Adipose tissue (tissue), 3 donors: ENCODE data around the gene PTPRE. TPM values are rescaled to one million over a fixed set of nuclear protein-coding genes. Genes with fewer than 3 reads are reported as not detected.

Experiments used
- H3K27ac ChIP-seq: one replicate; pipeline ENCODE4 v1.5.1; 2013; ENCODE audit warnings: low read depth, low read length
- WGBS, 3 donors: extraction: QIAGEN DNeasy Blood & Tissue Kit; methylation state at CpG; one replicate each; pipeline ENCODE4 v1.1.7; 2013; 5-methylcytosine and 5-hydroxymethylcytosine counted together
- polyA plus RNA-seq, 3 donors: library from polyadenylated mRNA; stranded (reverse); fragments of 200-250 nt; gene quantifications; one replicate each; pipeline ENCODE4 v1.2.3, GENCODE V29; 2013
- donor health status: healthy with polysubstance abuse.
- donor health status: Bipolar disorder and iron deficiency.
- donor health status: healthy.

Gene PTPRE
- polyA plus RNA-seq, 3 donors: 1.4 to 16.9 (median 10.8) TPM

DNA sequence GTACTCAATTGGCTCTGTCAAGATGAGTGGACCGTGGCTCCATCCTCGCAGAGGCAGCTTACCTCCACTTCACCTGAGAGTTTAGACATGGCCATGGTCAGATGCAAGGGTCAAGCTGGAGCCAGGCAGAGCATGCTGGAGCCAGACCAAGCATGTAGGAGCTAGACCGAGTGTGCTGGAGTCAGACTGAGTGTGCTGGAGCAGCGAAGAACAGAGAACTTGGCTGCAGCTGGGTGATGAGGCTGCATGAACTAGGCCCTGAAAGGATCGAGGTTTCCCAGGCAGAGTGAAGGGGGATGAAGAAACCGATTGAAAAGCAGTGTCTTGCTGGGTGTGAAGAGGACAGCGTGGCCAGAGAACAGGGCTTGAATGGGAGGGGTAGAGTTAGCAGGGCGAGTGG, 133.2 kb downstream of the PTPRE start:
- 80 to 92% (median 91%) methylated on average over 8 of the region's 8 CpGs for WGBS, 3 donors

DNA sequence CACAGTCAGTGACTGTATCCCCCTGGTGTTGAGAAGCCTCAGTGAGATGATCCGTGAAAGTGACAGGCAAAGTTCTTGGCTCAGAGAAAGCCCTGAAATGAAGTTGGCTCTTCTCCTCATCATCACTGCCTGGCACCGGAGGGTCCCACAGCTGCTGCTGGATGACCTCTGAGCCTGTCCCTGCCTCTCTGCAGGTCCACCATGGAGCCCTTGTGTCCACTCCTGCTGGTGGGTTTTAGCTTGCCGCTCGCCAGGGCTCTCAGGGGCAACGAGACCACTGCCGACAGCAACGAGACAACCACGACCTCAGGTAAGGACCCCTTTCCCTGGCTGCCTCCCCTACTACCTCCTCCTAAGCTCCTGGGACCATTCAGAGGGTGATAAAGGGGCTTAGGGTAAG, 133.8 kb downstream of the PTPRE start:
- 80 to 95% (median 94%) methylated on average over 8 of the region's 8 CpGs for WGBS, 3 donors
- H3K27ac ChIP-seq: no peak overlapping the region

More for the DNA sequence above, 133.2 kb downstream of the PTPRE start:
- H3K27ac ChIP-seq: no peak overlapping the region

DNA sequence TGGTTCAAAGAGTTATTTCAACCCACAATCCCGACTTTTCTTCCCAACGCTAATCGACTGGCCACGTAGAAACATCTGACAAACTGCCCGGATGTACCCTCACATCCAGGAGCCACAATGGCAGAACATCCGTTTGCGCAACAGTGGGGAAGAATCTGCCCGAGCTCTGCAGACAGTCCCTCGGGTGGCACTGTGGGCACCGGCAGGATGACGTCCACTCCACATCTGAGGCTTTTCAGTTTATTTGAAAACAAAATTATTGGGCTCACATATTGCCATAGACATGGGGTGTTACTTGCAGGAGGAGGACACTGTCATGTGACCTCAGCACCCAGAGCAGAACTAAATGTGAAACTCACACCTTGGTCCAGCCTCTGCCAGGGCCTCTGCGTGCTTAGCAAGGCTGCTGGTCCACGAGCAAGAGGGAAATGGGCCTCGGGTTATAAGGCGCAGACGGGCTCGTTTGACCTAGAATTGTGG, 135.3 kb downstream of the PTPRE start:
- 73 to 83% (median 78%) methylated on average over 17 of the region's 17 CpGs for WGBS, 3 donors
- H3K27ac ChIP-seq: no peak overlapping the region

DNA sequence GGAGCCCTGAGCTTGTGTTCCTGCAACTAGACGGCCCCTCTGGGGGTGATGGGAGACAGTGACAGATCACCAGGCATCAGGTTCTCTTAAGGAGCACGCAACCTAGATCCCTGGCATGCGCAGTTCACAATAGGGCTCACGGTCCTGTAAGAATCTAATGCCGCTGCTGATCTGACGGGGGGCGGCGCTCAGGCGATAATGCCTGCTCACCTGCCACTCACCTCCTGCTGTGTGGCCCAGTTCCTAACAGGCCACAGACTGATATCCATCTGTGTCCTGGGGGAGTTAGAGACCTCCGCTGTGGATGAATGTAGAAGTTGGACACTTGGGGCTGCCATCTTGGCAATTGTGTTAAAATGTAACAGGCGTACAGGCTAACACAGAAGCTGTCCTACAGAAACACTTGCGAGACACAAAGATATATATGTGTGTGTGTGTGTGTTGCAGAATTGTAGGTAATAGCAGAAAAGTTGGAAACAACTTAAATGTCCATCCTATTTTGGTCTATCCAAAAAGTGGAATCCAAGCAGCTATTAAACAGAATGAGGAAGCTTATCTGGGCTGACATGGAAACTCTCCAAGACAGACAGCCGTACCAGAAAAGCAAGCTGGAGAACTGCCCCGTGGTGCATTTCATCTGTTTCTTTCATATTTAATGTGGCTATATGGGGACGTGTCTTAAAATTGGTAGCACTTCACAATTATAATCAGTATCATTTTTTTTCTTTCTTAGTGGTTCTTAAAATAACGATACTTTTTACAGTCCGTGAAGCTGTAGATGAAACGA, 136.5 kb downstream of the PTPRE start:
- H3K27ac ChIP-seq: no peak overlapping the region
- 52 to 80% (median 78%) methylated on average over 18 of the region's 18 CpGs for WGBS, 3 donors

DNA sequence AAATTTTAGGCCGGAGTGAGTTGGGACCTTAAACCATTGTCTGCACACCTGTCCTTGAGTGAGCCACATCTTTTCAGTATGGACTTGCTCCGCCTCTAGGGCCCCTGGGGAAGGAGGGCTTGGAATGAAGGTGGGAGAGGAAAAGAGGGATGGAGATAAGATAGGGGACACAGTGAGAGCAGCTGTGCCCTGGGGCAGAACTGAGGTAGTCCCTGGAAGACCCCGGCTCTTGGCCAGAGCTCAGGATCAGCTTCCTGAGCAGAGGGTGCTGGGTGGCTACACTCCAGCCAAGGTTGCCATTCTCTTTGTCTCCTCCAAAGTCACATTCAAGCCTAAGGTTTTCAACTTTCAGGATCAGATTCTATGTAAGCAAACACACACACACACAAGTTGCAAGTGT, 137.3 kb downstream of the PTPRE start:
- no peak overlapping the region for H3K27ac ChIP-seq
- 78 to 96% (median 92%) methylated on average over 3 of the region's 3 CpGs for WGBS, 3 donors

DNA sequence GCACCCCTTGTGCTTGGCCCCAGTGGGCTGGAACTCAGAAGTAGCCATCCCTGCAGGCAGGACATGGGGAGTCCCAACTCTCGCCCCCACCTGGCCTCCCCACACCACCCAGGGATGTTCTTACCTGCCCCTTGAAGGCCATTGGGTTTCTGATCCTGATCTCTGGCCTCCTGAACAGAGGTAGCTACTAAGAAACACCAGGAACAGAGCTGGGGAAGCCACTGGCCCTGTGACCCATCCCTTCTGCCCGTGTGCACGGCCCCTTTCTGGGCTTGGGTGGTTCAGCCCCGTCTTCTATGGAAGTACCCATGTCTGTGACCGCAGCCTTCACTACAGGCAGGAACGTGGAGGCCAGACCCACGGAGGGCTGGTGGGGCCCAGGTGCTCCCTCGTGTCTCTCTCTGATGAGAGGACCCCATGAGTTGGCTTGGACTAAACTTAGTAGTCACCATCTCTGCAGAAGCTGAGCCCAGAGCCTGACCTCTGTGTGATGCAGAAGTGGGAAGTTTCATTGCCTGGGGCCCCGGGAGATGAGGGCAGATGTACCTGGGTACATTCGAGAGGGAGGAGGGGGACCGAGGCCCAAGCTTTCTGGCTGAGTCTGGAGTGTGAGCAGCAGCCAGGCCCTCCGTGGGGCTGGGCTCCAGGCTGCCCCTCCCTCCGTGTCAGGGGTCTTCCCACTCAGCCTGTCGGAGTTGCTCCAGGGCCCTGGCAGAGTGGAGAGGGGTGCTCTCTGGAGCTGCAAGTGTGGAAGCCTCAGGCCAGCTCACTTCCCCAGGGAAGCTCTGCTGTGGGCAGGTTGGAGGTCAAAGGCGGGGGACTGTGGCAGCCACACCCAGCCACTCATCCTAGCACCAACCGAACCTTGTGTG, 138.3 kb downstream of the PTPRE start:
- WGBS, 3 donors: 79 to 85% (median 83%) methylated on average over 16 of the region's 16 CpGs
- no peak overlapping the region for H3K27ac ChIP-seq

DNA sequence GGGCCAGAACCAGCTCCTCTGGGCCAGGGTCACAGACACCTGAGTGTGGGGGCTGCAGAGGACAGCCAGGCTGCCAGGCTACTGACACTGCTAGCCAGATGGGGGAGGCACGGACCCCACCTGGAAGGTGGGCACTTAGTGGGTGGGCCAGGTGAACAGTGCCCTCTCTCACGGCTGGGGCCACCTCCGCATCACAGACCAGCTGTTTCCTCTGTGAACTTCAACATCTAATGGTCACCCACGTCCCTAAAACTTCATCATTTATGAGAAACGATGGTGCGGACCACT, 138.9 kb downstream of the PTPRE start:
- WGBS, 3 donors: 78 to 93% (median 92%) methylated on average over 6 of the region's 6 CpGs
- no peak overlapping the region for H3K27ac ChIP-seq

DNA sequence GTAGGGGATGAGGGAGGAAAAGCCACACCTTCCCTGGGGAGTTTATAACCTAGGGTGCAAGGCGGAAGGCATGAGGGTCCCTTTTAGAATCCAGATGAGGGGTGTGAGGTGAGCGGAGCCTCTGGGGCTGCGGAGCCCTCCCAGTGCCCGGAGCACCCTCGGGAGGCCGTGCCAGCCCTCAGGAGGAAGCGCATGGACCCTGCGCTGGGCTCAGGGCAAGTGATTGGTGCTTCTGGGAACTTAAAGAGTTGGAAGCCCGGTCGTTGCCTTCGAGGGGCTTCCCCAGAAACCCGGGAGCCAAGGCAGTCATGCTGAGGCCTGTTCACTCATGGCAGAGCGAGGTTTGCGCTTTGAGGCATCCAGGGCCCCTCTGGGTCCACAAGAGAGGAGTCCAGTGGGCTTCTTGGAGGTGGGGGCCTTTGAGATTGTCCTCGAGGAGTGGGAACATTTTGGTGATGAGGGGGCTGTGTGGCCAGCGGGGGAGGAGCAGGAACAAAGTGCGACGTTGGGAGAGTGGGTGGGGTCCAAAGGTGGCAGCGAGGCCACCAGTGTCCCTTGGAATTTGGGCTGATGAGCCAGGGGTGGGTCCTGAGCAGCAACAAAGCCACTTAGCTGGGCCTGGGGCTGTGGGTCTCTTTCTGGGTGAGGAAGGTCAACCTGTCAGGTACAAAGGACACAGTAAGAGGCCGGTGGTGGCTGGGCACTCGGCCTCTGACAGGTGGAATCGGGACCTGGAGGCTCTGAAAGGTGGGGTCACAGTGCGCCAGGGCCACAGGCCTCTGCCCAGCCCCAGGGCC, 139.5 kb downstream of the PTPRE start:
- 88 to 96% (median 94%) methylated on average over 23 of the region's 23 CpGs for WGBS, 3 donors
- H3K27ac ChIP-seq: no peak overlapping the region

DNA sequence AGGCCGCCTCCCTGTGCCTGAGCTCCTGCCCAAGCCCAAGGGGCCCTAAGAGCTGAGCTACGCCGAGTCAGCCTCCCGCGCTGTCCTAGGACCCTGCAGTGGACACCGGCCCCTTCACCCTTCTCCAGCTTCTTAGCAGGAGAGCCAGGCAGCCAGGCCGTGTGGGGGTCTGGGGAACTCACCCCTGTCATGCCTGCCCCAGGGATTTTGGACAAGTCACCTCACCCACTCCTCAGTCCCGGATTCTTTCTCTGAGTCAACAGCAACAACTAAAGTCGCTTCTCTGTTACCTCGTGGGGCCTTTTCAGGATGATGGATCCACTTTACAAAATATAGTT, 140.0 kb downstream of the PTPRE start:
- H3K27ac ChIP-seq: no peak overlapping the region

DNA sequence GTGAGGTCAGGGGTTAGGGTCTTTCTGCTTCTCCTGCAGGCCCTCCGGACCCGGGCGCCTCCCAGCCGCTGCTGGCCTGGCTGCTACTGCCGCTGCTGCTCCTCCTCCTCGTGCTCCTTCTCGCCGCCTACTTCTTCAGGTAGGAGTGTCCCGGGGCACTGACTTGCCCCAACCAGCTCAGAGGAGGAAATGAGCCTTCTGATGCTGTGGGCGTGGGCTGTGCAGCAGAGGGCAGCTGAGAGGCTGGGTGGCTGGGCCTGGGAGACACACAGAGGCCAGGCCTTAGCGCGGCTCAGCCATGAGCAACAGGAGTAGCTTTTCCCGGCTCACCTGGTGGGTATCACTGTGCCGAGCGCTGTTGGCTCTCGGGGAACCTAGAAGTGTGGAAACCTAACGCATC, 140.4 kb downstream of the PTPRE start:
- H3K27ac ChIP-seq: peak overlapping the region; percentile 45
- 40 to 48% (median 44%) methylated on average over 17 of the region's 17 CpGs for WGBS, 3 donors

More for the DNA sequence above, 140.0 kb downstream of the PTPRE start:
- 83 to 86% (median 83%) methylated on average over 10 of the region's 10 CpGs for WGBS, 3 donors

DNA sequence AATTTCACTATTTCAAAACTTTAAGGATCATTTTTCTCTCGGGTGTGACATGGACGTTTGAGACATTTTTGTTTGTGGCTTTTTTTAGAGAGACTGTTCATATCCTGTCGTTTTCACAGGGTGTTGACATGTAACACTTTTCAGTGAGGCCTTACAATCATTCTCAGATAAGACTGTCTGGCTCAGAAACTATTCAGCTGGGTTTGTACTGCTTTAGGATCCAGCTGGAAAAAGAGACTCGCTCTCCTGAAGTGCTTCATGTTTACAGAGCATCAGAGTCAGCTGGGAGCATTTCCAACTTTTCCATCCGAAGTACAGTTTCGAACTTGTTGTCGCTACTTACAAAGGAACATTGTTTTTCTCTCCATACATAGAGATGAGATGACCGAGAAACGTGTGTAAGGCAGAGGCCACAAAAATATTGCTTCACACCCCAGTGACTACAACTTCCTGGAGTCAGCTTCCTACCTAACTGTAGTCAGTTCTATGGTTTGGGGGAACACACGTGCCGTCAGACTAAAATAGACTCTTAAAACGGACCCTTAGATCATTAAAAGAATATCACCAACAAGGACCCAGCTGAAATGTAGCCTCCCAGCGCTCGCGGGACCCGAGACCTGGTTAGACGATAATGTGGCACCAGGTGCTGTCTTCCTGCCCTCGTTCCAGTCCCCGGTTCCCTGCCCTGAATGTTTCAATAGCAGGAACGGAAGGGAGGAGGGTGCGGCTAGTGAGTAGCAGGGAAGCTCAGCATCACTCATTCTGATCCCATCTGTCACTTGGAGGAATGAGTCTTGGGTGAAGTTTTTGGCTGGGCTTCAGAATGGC, 141.3 kb downstream of the PTPRE start:
- peak overlapping the region; percentile 48 for H3K27ac ChIP-seq
- WGBS, 3 donors: 42 to 46% (median 42%) methylated on average over 21 of the region's 21 CpGs

DNA sequence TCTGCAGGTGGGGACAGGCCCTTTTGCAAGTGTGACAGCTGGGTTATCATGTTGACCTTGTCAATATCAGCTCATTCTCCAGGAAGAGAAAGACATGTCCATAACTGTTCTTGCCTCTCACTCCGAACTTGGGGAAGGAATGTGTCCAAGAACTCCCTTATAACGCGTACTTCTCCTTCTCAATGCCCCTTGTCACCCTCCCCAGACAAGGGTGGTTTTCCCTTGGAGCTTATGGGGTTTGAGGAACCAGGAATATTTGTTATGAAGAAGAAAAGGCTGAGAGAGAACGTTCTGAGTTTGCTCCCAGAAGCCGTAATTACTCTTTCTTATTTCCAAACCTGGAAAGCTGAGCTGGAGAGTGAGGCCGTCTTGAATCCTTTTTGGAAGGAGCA, 141.9 kb downstream of the PTPRE start:
- peak overlapping the region; percentile 48 for H3K27ac ChIP-seq

DNA sequence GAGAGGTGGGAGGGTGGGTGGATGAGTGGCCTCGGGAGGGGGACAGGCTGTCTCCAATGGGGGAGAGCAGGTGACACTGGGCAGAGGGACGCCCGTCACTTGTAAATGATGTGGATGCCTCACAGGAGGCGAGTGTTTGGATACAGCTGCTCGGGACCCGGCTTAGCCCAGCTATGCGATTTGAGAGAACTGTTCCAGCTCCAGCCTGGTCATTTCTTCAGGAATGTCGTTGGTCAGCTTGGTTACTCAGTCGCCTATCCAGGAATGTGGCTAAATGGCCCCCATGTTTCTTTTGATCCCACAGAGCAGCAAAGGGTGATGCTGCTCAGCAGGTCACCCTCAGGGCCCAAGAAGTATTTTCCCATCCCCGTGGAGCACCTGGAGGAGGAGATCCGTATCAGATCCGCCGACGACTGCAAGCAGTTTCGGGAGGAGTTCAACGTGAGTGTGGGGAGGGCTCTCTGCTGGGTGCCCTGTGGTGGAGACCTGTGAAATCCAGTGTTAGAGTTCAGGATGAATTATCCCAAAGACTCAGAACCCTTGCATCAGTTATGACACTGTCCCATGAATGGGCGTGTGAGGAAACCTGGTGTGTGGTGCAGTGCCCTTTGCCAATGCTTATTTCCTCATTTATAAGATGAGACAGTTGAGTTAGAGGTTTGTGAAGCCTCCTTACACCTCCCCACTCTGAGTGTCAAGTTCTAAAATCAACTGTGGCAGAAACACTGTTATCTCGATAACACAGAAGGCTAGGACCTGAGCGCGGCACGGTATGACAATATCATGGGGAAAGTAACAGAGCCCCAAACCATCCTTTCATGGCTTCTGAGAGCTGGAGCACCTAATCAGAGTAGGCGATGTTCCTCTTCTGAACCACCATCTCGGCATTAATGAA, 142.6 kb downstream of the PTPRE start:
- H3K27ac ChIP-seq: peak overlapping the region; percentile 38
- 78 to 84% (median 79%) methylated on average over 23 of the region's 23 CpGs for WGBS, 3 donors

More for the DNA sequence above, 141.9 kb downstream of the PTPRE start:
- WGBS, 3 donors: 61 to 73% (median 69%) methylated on average over 6 of the region's 6 CpGs

DNA sequence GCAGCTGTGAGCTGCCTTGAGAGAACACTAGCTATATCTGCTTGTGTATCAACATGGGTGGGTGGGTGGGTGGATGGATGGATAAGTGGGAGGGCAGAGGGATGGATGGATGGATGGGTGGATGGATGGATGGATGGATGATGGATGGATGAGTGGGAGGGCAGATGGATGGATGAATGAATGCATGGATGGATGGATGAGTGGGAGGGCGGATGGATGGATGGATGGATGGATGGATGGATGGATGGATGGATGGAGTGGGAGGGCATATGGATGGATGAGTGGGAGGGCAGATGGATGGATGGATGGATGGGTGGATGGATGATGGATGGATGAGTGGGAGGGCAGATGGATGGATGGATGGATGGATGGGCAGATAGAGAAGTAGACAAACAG, 143.2 kb downstream of the PTPRE start:
- WGBS, 3 donors: 72 to 88% (median 83%) methylated on average over 1 of the region's 1 CpG
- H3K27ac ChIP-seq: no peak overlapping the region

DNA sequence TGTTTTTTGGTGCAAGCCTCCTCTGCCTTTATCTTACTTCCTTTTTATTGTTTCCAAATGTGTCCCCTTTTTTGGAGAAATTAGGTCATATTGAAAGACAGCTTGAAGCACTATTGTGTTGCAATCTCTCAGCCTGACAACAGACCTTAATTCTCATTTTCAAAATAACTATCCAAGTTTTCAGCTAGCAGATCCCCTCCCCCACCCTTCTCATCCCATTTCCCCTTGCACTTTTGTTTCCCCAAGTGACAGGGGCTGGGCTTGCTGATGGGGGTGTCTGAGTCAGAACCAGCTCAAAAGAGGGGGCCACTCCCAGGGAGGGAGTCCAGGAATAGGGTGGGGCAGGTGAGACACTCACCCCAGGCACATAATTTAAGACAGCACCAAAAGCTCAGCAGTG, 144.0 kb downstream of the PTPRE start:
- no peak overlapping the region for H3K27ac ChIP-seq

DNA sequence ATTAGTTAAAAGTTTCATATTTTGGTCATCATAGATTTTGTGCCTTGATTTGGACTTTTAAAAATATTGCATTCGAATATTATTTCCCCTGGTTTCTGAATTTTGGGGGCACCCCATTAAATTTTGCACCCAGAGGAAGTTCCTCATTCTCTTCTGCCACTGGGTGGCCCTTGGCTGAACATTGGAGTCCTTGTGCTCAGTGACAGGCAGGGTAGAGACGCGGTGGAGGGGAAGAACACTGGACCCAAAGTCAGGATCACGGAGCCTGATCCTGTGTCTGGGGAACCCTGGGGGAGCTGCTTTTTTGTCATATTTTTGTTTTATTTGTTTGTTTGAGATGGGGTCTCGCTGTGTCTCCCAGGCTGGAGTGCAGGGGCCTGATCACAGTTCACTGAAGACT, 144.6 kb downstream of the PTPRE start:
- H3K27ac ChIP-seq: no peak overlapping the region
- WGBS, 3 donors: 62 to 93% (median 82%) methylated on average over 5 of the region's 5 CpGs

DNA sequence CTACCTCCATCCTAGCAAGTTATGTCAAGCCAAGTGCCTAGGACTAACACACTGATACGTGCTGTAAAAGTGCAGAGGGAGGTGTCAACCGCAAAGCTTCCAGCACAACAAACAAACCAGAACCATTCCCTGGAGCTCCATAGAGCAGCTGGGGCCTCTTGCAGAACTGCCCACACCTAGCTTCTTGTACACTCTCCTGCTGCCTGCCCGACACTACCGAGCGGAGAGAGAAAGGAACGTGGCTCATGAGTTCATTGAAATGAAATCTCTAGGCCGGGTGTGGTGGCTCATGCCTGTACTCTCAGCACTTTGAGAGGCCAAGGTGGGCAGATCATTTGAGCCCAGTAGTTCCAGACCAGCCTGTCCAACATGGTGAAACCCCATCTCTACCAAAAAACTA, 145.8 kb downstream of the PTPRE start:
- WGBS, 3 donors: 91 to 94% (median 91%) methylated on average over 7 of the region's 7 CpGs
- H3K27ac ChIP-seq: no peak overlapping the region
